A549 (cell line): Measurements from ENCODE around the gene RHOBTB1.

Source experiments
- BCL3 ChIP-seq: fragments of >200 bp; sonication (Bioruptor Twin); formaldehyde crosslinking; IDR thresholded peaks from 3 replicates; pipeline ENCODE4 v1.6.1; 2016
- CHD2 ChIP-seq: fragments of 150-350 bp; IDR thresholded peaks from 2 replicates; pipeline ENCODE4 v1.6.1; 2014; ENCODE audit warnings: low read length; ENCODE audit not compliant: partially characterized antibody
- CTCF ChIP-seq: fragments of >200 bp; sonication (Bioruptor Twin); formaldehyde crosslinking; IDR thresholded peaks from 3 replicates; pipeline ENCODE4 v1.5.1; 2016
- EP300 ChIP-seq, 2 experiments: fragments of >200 bp; sonication (Bioruptor Twin); formaldehyde crosslinking; IDR thresholded peaks; 2 replicates in 1 of 2; 3 replicates in 1 of 2; pipeline ENCODE4 v1.6.1; 2016 to 2017
- ESRRA ChIP-seq: fragments of 150-350 bp; IDR thresholded peaks from 2 replicates; pipeline ENCODE4 v1.6.1; 2014; ENCODE audit warnings: mild to moderate bottlenecking, low read length, borderline replicate concordance
- MAX ChIP-seq: IDR thresholded peaks from 2 replicates; pipeline ENCODE4 v1.6.1; 2012
- MAZ ChIP-seq: fragments of 150-350 bp; IDR thresholded peaks from 2 replicates; pipeline ENCODE4 v1.6.1; 2014; ENCODE audit warnings: antibody characterized with exemption, low read depth, low read length, borderline replicate concordance
- POLR2A ChIP-seq: IDR thresholded peaks from 2 replicates; pipeline ENCODE4 v1.6.1; 2012; ENCODE audit warnings: mild to moderate bottlenecking, low read length
- RAD21 ChIP-seq, 2 experiments: fragments of >200 bp in 1 of 2; sonication (Bioruptor Twin) in 1 of 2; formaldehyde crosslinking in 1 of 2; IDR thresholded peaks in 1 of 2; conservative IDR thresholded peaks in 1 of 2; 2 replicates in 1 of 2; 3 replicates in 1 of 2; pipeline ENCODE4 v1.6.1; 2012 to 2018; ENCODE audit warnings: inconsistent platforms in 1 of 2
- REST ChIP-seq: fragments of 200-600 bp; sonication (generic); IDR thresholded peaks from 2 replicates; pipeline ENCODE4 v1.6.1; 2016; ENCODE audit warnings: antibody characterized with exemption, mild to moderate bottlenecking, moderate library complexity
- USF2 ChIP-seq: fragments of 450-650 bp; IDR thresholded peaks from 2 replicates; pipeline ENCODE4 v1.6.1; 2014; ENCODE audit warnings: antibody characterized with exemption

- TF ChIP-seq POLR2A: no peak
- no peak for TF ChIP-seq CTCF
- TF ChIP-seq CHD2: no peak
- TF ChIP-seq MAX: no peak
- no peak for TF ChIP-seq MAZ
- TF ChIP-seq ESRRA: no peak
- no peak for TF ChIP-seq BCL3
- TF ChIP-seq RAD21 (conservative IDR thresholded peaks at IDR 0.05 in 1 of 2, IDR thresholded peaks at IDR 0.05 in 1 of 2): no peak
- TF ChIP-seq EP300 (IDR thresholded peaks at IDR 0.05): no peak
- TF ChIP-seq REST: no peak
- TF ChIP-seq USF2: no peak
Observed at GRCh38 chr10:60990663-60991062, 46.7 kb upstream of the RHOBTB1 start.
